ENCODE data around the gene HS3ST3A1.
"Not testable (repeated sequence)": the region's sequence is repeated elsewhere in the genome, so short reads cannot be mapped to it uniquely, and the experiment has no call there.

The HS3ST3A1 gene

DNA sequence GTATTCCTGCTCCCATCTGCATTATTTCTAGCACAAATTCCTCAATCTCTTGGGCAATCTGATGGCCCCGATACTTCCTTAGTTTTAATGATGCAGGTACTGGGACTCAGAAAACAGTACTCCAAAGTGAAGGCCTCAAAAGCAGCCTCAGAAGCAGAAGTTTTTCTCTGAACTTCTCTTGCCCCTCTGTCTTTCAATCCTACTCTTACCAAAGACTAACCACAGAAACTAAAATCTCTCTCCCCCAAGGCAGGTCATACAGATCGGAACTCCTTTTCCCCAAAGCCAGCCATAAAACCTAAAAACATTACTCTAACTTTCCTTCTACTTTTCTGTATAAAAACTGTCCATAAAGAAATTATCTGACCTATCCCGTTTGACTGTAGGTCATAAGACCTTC is 103.5 kb downstream of the HS3ST3A1 start:
- Histone ChIP-seq H3K4me1 (ENCODE audit: control insufficient read depth, low read depth, low read length) (no peaks in the 10 kb centered on the region), H3K27me3 (ENCODE audit: control insufficient read depth, insufficient read depth, low read length) (no peaks in the 10 kb centered on the region), H3K9ac (ENCODE audit: low read length) (no peak overlapping the region), H3K27ac (ENCODE audit: low read length) (no peak overlapping the region), H3K9me3 (ENCODE audit: control insufficient read depth, low read depth, low read length) (no peaks in the 10 kb centered on the region), H3K4me3 (ENCODE audit: low read length) (no peak overlapping the region), H3K36me3 (ENCODE audit: control insufficient read depth, low read depth, low read length) (no peaks in the 10 kb centered on the region)

DNA sequence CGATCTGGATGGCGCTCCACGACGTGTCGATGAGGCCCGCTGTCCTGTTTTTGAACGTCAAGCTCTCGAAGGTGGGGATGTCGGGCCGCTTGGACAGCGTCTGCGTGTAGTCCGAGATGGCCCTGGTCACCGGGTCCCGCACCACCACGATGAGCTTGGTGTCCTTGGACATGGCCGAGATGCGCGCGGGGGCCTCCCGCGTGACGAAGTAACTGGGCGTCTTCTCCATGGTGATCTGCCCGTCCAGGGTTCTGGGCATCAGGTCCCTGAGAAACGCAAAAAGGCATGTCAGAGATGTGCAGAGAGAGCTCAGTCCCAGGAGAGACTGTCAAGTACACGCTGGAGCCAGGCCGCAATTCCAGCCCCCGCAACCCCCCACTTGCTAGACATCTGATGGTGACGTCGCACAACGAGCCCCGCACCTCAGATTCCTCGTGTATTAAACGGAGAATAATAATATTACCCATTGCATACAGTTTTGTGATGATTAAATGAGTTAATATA is 105.1 kb downstream of the HS3ST3A1 start:
- H3K4me1 ChIP-seq (ENCODE audit: control insufficient read depth, low read depth, low read length); H3K27me3 ChIP-seq (ENCODE audit: control insufficient read depth, insufficient read depth, low read length); H3K4me3 ChIP-seq (ENCODE audit: low read length); H3K36me3 ChIP-seq (ENCODE audit: control insufficient read depth, low read depth, low read length); H3K9ac ChIP-seq (ENCODE audit: low read length); H3K27ac ChIP-seq (ENCODE audit: low read length); H3K9me3 ChIP-seq (ENCODE audit: control insufficient read depth, low read depth, low read length): not testable (repeated sequence)

DNA sequence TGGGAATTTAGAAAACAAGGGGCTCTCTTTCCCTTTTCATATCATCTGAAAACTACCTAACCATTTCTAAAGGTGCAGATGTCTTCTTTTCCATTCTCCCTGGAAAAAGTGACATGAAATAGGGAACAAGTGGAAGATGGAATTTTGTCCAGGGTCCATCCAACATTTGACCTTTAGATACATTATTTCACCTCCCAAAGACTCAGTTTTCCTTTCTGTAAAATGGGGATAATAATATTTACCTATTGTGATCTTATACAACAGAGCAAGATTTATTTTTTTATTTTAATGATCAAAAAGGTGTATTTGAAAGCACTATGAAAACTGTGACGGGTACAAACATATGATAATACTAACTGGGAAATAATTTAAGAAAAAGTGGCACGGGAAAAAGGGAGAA is 106.3 kb downstream of the HS3ST3A1 start:
- Histone ChIP-seq H3K27me3 (ENCODE audit: control insufficient read depth, insufficient read depth, low read length) (no peaks in the 10 kb centered on the region), H3K9me3 (ENCODE audit: control insufficient read depth, low read depth, low read length) (no peaks in the 10 kb centered on the region), H3K4me1 (ENCODE audit: control insufficient read depth, low read depth, low read length) (no peaks in the 10 kb centered on the region), H3K27ac (ENCODE audit: low read length) (no peak overlapping the region), H3K36me3 (ENCODE audit: control insufficient read depth, low read depth, low read length) (no peaks in the 10 kb centered on the region), H3K4me3 (ENCODE audit: low read length) (no peak overlapping the region), H3K9ac (ENCODE audit: low read length) (no peak overlapping the region)

DNA sequence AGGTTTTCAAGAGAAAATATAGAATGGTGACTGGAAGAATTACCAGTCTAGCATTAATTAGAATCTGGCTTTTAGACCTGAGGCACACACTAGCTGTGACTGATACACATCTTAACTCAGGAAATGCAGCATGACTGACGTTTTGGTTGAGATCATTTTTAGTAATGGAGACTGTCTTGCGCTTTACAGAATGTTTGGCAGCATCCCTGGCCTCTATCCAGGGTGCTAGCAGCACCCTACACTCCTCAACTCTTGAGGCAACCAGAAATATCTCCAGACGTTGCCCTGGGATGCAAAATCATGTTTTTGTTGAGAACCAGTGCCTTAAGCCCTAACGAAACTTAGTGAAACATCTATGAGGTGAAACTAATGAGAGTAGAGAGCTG is 109.0 kb downstream of the HS3ST3A1 start:
- no peaks in the 10 kb centered on the region for H3K9me3 ChIP-seq (ENCODE audit: control insufficient read depth, low read depth, low read length)
- H3K4me1 ChIP-seq (ENCODE audit: control insufficient read depth, low read depth, low read length): no peaks in the 10 kb centered on the region
- no peak overlapping the region for H3K27ac ChIP-seq (ENCODE audit: low read length)
- H3K27me3 ChIP-seq (ENCODE audit: control insufficient read depth, insufficient read depth, low read length): no peaks in the 10 kb centered on the region
- H3K4me3 ChIP-seq (ENCODE audit: low read length): no peak overlapping the region
- H3K36me3 ChIP-seq (ENCODE audit: control insufficient read depth, low read depth, low read length): no peaks in the 10 kb centered on the region
- no peak overlapping the region for H3K9ac ChIP-seq (ENCODE audit: low read length)

DNA sequence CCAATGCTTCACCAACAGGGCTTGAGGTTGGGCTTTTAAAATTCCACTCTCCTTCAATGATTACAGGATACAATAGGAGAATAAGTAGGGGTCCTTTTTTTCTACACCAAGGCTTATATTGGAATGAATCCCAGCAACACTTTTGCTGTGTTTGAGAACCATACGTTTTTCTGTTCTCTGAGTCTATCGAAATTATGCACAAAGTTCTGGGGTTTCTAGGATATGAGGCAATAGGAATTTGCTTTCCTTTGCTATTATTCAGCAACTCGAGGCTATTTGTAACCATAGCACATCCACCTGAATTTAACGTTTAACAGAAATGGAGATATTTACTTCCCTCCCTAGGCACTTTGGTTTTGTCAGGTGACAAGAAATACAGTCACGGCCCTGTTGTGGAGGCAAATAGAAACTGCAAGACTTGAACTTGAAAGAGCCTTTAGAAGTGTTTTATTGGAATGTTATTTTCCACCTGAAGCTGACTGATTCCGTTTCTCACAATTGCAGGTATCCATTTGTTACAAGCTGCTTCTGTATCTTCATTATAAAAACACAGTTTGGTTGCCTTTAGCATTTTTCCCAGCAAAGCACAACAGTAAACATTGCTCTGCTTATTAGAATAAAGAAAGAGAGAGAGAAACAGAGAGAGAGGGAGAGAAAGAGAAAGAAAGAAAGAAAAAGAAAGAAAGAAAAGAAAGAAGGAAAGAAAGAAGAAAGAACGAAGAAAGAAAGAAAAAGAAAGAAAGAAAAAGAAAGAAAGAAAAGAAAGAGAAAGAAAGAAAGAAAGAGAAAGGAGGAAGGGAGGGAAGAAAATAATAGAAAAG is 109.6 kb downstream of the HS3ST3A1 start:
- Histone ChIP-seq H3K27ac (ENCODE audit: low read length) (no peak overlapping the region), H3K4me3 (ENCODE audit: low read length) (no peak overlapping the region), H3K9ac (ENCODE audit: low read length) (no peak overlapping the region), H3K4me1 (ENCODE audit: control insufficient read depth, low read depth, low read length) (no peaks in the 10 kb centered on the region), H3K36me3 (ENCODE audit: control insufficient read depth, low read depth, low read length) (no peaks in the 10 kb centered on the region), H3K27me3 (ENCODE audit: control insufficient read depth, insufficient read depth, low read length) (no peaks in the 10 kb centered on the region), H3K9me3 (ENCODE audit: control insufficient read depth, low read depth, low read length) (no peaks in the 10 kb centered on the region)

DNA sequence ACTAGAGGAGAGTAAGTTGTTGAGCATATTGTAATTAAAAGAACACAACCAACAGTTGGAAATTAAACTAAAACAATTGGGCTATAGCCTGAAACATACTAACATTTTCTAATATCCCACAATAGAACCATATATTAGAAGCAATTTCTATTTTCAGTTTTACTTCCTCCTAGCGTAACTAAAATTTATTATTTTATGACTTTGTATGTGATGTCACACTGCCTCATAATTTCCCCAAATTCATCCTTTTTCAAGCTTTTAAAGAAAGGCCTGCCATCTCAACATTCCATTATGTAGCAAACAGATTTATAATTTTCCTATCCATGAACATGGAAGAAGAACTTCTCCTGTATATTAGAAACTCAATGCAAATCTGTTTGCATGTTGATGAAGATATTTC is 110.2 kb downstream of the HS3ST3A1 start:
- Histone ChIP-seq H3K4me1 (ENCODE audit: control insufficient read depth, low read depth, low read length) (no peaks in the 10 kb centered on the region), H3K27me3 (ENCODE audit: control insufficient read depth, insufficient read depth, low read length) (no peaks in the 10 kb centered on the region), H3K36me3 (ENCODE audit: control insufficient read depth, low read depth, low read length) (no peaks in the 10 kb centered on the region), H3K9ac (ENCODE audit: low read length) (no peak overlapping the region), H3K27ac (ENCODE audit: low read length) (no peak overlapping the region), H3K9me3 (ENCODE audit: control insufficient read depth, low read depth, low read length) (no peaks in the 10 kb centered on the region), H3K4me3 (ENCODE audit: low read length) (no peak overlapping the region)

DNA sequence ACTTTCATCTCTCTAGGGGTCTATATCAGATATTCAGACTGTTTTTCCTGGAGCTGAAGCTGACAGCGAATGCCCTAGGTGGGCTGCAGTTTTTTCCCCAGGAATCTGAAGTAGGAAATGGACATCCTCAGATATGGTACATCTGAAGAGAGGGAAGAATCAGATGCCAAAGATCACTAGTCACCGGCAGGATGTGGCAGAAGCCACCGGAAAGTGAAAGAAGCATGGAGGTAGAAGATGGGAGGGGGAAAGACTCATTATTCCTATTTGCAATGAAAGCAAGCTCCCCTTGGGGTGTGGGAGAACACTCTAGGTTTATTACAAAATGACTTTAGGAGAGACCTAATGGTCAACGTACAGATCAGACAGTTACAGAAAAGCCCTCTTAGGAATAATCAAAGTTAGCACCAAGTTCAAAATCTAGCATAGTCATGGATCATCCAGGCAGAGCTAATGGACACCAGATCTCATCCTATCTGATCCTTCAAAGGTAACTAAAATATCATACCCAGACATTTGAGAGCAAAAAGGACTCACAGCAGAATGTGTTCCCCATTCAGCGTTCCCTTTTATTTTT is 110.7 kb downstream of the HS3ST3A1 start:
- H3K27ac ChIP-seq (ENCODE audit: low read length): no peak overlapping the region

DNA sequence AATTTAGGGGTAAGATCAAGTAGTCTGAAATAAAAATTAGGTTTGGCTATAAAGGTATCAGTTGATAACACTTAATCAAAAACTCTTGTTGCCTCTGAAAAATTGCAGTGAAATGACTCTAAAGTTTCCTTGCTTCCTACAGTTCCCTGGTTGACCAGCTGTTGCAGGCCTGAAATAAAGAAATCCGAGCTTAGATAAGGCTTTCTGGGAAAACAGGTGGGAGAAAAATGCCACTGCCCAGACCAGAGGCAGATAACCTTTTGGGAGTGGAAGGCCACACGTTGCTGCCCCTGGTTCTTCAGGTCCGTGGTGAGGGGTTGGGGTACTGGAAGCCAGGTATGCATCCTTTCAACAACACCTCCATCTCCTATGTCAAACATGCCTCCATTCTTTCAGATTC is 111.3 kb downstream of the HS3ST3A1 start:
- Histone ChIP-seq H3K36me3 (ENCODE audit: control insufficient read depth, low read depth, low read length) (no peaks in the 10 kb centered on the region), H3K27me3 (ENCODE audit: control insufficient read depth, insufficient read depth, low read length) (no peaks in the 10 kb centered on the region), H3K4me1 (ENCODE audit: control insufficient read depth, low read depth, low read length) (no peaks in the 10 kb centered on the region), H3K9me3 (ENCODE audit: control insufficient read depth, low read depth, low read length) (no peaks in the 10 kb centered on the region), H3K27ac (ENCODE audit: low read length) (no peak overlapping the region), H3K9ac (ENCODE audit: low read length) (no peak overlapping the region), H3K4me3 (ENCODE audit: low read length) (no peak overlapping the region)

More for the DNA sequence above, 110.7 kb downstream of the HS3ST3A1 start:
- H3K36me3 ChIP-seq (ENCODE audit: control insufficient read depth, low read depth, low read length): no peaks in the 10 kb centered on the region
- H3K9ac ChIP-seq (ENCODE audit: low read length): no peak overlapping the region
- H3K4me3 ChIP-seq (ENCODE audit: low read length): no peak overlapping the region
- no peaks in the 10 kb centered on the region for H3K27me3 ChIP-seq (ENCODE audit: control insufficient read depth, insufficient read depth, low read length)
- no peaks in the 10 kb centered on the region for H3K4me1 ChIP-seq (ENCODE audit: control insufficient read depth, low read depth, low read length)
- no peaks in the 10 kb centered on the region for H3K9me3 ChIP-seq (ENCODE audit: control insufficient read depth, low read depth, low read length)

DNA sequence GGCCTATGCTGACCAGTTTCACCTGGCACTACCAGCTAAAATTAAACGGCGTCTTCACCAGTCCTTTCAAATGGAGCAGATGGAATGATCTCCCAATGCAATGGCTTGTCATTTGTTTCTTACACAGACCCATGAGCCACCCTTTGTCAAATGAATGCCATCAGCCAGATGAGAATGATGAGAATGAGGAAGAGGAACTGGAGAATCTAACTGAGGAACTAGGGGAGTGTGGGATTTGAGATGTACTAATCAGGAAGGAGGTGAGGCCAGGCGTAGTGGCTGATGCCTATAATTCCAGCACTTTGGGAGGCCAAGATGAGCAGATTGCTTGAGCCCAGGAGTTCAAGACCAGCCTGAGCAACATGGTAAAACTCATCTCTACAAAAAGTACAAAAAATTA is 116.4 kb downstream of the HS3ST3A1 start:
- Histone ChIP-seq H3K9me3 (ENCODE audit: control insufficient read depth, low read depth, low read length) (peaks cover 16% of the 10 kb centered on the region), H3K27me3 (ENCODE audit: control insufficient read depth, insufficient read depth, low read length) (no peaks in the 10 kb centered on the region), H3K9ac (ENCODE audit: low read length) (no peak overlapping the region), H3K36me3 (ENCODE audit: control insufficient read depth, low read depth, low read length) (no peaks in the 10 kb centered on the region), H3K4me3 (ENCODE audit: low read length) (no peak overlapping the region), H3K4me1 (ENCODE audit: control insufficient read depth, low read depth, low read length) (no peaks in the 10 kb centered on the region), H3K27ac (ENCODE audit: low read length) (no peak overlapping the region)

DNA sequence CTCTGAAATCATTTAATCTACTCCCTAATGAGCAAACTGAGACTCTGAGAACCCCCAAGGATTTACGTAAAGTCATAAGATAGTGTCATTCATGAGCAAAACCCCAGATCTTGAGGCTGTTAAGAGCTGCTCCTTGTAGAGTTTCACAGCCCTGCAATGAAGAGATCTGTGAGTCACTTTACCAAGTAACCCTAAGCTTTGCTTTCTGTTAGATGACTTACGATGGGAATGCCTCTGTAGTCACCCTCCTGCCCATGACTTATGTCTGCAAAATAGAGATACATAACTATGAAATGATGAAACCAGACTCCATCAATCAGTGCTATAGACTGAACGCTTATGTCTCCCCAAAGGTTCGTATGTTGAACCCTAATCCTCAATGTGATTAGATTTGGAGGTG is 117.7 kb downstream of the HS3ST3A1 start:
- Histone ChIP-seq H3K9me3 (ENCODE audit: control insufficient read depth, low read depth, low read length) (peaks cover 16% of the 10 kb centered on the region), H3K36me3 (ENCODE audit: control insufficient read depth, low read depth, low read length) (no peaks in the 10 kb centered on the region), H3K4me3 (ENCODE audit: low read length) (no peak overlapping the region), H3K27ac (ENCODE audit: low read length) (no peak overlapping the region), H3K27me3 (ENCODE audit: control insufficient read depth, insufficient read depth, low read length) (no peaks in the 10 kb centered on the region), H3K4me1 (ENCODE audit: control insufficient read depth, low read depth, low read length) (no peaks in the 10 kb centered on the region), H3K9ac (ENCODE audit: low read length) (no peak overlapping the region)

DNA sequence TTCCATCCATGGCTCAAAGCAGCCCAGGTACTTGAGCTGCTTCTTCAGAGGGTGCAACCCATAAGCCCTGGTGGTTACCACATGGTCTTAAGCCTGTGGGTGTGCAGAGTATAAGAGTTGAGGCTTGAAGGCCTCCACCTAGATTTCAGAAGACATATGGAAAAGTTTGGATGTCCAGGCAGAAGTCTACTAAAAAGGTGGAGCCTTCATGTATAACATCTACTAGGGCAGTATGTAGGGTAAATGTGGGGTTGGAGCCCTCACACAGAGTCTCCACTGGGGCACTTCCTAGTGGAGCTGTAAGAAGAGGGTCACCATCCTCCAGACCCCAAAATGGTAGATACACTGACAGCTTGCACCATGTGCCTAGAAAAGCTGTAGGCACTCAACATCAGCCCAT is 120.9 kb downstream of the HS3ST3A1 start:
- H3K36me3 ChIP-seq (ENCODE audit: control insufficient read depth, low read depth, low read length): no peaks in the 10 kb centered on the region
- no peak overlapping the region for H3K9ac ChIP-seq (ENCODE audit: low read length)
- no peaks in the 10 kb centered on the region for H3K27me3 ChIP-seq (ENCODE audit: control insufficient read depth, insufficient read depth, low read length)
- H3K4me1 ChIP-seq (ENCODE audit: control insufficient read depth, low read depth, low read length): no peaks in the 10 kb centered on the region
- H3K9me3 ChIP-seq (ENCODE audit: control insufficient read depth, low read depth, low read length): peaks cover 16% of the 10 kb centered on the region
- H3K27ac ChIP-seq (ENCODE audit: low read length): no peak overlapping the region
- H3K4me3 ChIP-seq (ENCODE audit: low read length): no peak overlapping the region

DNA sequence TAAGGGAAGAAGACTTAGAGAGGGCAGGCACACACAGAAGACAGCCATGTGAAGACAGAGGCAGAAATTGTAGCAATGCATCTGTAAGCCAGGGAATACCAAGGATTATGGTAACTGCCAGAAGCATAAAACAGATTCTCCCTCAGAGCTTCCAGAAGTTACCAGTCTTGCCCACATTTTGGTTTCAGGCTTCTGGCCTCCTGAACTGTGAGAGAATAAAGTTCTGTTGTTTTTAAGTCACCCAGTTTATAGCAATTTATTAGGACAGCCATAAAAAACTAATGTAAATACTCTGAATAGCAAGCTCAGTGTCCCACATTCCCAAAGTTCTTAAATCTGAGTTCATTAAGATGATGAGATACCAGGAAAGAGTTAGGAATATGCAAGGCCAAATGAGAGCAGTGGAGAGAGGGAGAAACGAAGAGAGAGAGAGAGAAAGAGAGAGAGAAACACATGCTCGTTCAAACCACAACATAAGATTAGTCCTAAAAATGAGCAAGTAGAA is 123.4 kb downstream of the HS3ST3A1 start:
- Histone ChIP-seq H3K36me3 (ENCODE audit: control insufficient read depth, low read depth, low read length) (no peaks in the 10 kb centered on the region), H3K27me3 (ENCODE audit: control insufficient read depth, insufficient read depth, low read length) (no peaks in the 10 kb centered on the region), H3K9ac (ENCODE audit: low read length) (no peak overlapping the region), H3K4me1 (ENCODE audit: control insufficient read depth, low read depth, low read length) (no peaks in the 10 kb centered on the region), H3K27ac (ENCODE audit: low read length) (no peak overlapping the region), H3K4me3 (ENCODE audit: low read length) (no peak overlapping the region), H3K9me3 (ENCODE audit: control insufficient read depth, low read depth, low read length) (peaks cover 16% of the 10 kb centered on the region)
